Stimulated activated naive CD8-positive, alpha-beta T cell treated with anti-CD3 and anti-CD28 coated beads, Interleukin-15, amount 100 ng/mL, for 72 hours (primary cell): Measurements from ENCODE around the gene CFAP299.

ENCODE experiments used
- ATAC-seq: fragments of 150-1000 bp; cut with Tn5 transposase; 2 replicates; pipeline ENCODE4 v1.10.0; 2021; ENCODE audit warnings: mild to moderate bottlenecking, moderate library complexity
- DNase-seq, 2 donors: peaks; one replicate each; pipeline ENCODE4 v3.0.0; 2021 to 2022
- H3K27ac Mint-ChIP-seq, 2 donors: one replicate each; pipeline ENCODE4 v1.8.0; 2022; ENCODE audit warnings: mild to moderate bottlenecking in 2 of 2, mixed read lengths in 2 of 2, moderate library complexity in 2 of 2
- H3K27me3 Mint-ChIP-seq: one replicate; pipeline ENCODE4 v1.8.0; 2022; ENCODE audit warnings: mixed read lengths
- H3K4me1 Mint-ChIP-seq: one replicate; pipeline ENCODE4 v1.8.0; 2022; ENCODE audit warnings: mild to moderate bottlenecking, mixed read lengths
- H3K4me3 Mint-ChIP-seq, 2 donors: one replicate each; pipeline ENCODE4 v1.8.0; 2022; ENCODE audit warnings: mild to moderate bottlenecking in 2 of 2, mixed read lengths in 2 of 2, moderate library complexity in 1 of 2
- H3K9me3 Mint-ChIP-seq, 2 donors: one replicate each; pipeline ENCODE4 v1.8.0; 2022; ENCODE audit warnings: mixed read lengths in 2 of 2

The CFAP299 gene

GRCh38 chr4:80967346-80967745, 631.8 kb downstream of the CFAP299 start:
- ATAC-seq, result no peak
- Mint-ChIP-seq H3K4me1 (no peaks in the 10 kb centered on the region), H3K4me3 (no peak overlapping the region), H3K27me3 (peaks cover 11% of the 10 kb centered on the region), H3K27ac (no peak overlapping the region), H3K9me3 (peaks cover 0 to 6% of the 10 kb centered on the region in 2 donors)
- no peak for DNase-seq

GRCh38 chr4:80980239-80980638, 644.7 kb downstream of the CFAP299 start:
- no peak overlapping the region for H3K27ac Mint-ChIP-seq
- no peaks in the 10 kb centered on the region for H3K4me1 Mint-ChIP-seq
- no peak overlapping the region for H3K4me3 Mint-ChIP-seq
- DNase-seq (no peak), ATAC-seq (no peak)
- peaks cover 0 to 10% of the 10 kb centered on the region in 2 donors for H3K9me3 Mint-ChIP-seq
- no peaks in the 10 kb centered on the region for H3K27me3 Mint-ChIP-seq

GRCh38 chr4:80986011-80986410, 650.5 kb downstream of the CFAP299 start:
- DNase-seq (no peak), ATAC-seq (no peak)
- H3K27ac Mint-ChIP-seq, result no peak overlapping the region
- no peak overlapping the region for H3K4me3 Mint-ChIP-seq
- peaks cover 0 to 5% of the 10 kb centered on the region in 2 donors for H3K9me3 Mint-ChIP-seq
- no peaks in the 10 kb centered on the region for H3K27me3 Mint-ChIP-seq
- peaks cover 6% of the 10 kb centered on the region for H3K4me1 Mint-ChIP-seq

- Mint-ChIP-seq H3K9me3 (no peaks in the 10 kb centered on the region), H3K4me3 (no peak overlapping the region), H3K4me1 (peaks cover 6% of the 10 kb centered on the region), H3K27ac (no peak overlapping the region), H3K27me3 (no peaks in the 10 kb centered on the region)
- DNase-seq (peak; percentile 11 to 12), ATAC-seq (peak; percentile 40)
Observed at GRCh38 chr4:80989921-80990544, 654.5 kb downstream of the CFAP299 start.

- no peaks in the 10 kb centered on the region for H3K27me3 Mint-ChIP-seq
- ATAC-seq, result no peak
Observed at GRCh38 chr4:80990851-80991250, 655.3 kb downstream of the CFAP299 start.

GRCh38 chr4:80999943-81000342, 664.4 kb downstream of the CFAP299 start:
- no peak for DNase-seq
- no peak overlapping the region for H3K4me3 Mint-ChIP-seq
- H3K27me3 Mint-ChIP-seq, result no peaks in the 10 kb centered on the region
- no peak overlapping the region for H3K27ac Mint-ChIP-seq
- H3K9me3 Mint-ChIP-seq, result no peaks in the 10 kb centered on the region
- H3K4me1 Mint-ChIP-seq, result no peaks in the 10 kb centered on the region
- ATAC-seq, result no peak

More at GRCh38 chr4:80990851-80991250, 655.3 kb downstream of the CFAP299 start:
- Mint-ChIP-seq H3K9me3 (no peaks in the 10 kb centered on the region), H3K4me1 (peaks cover 6% of the 10 kb centered on the region), H3K4me3 (no peak overlapping the region), H3K27ac (no peak overlapping the region)
- DNase-seq, result no peak

- Mint-ChIP-seq H3K4me3 (no peak overlapping the region), H3K4me1 (no peaks in the 10 kb centered on the region), H3K27me3 (no peaks in the 10 kb centered on the region), H3K27ac (peak overlapping the region in 1 of 2 donors; percentile 86), H3K9me3 (peaks cover 0 to 6% of the 10 kb centered on the region in 2 donors)
- no peak for ATAC-seq
- DNase-seq, result no peak
Observed at GRCh38 chr4:81003597-81004111, 668.1 kb downstream of the CFAP299 start.

GRCh38 chr4:81007417-81007816, 671.9 kb downstream of the CFAP299 start:
- H3K27ac Mint-ChIP-seq, result no peak overlapping the region
- H3K9me3 Mint-ChIP-seq, result peaks cover 0 to 11% of the 10 kb centered on the region in 2 donors
- DNase-seq, result no peak
- H3K4me3 Mint-ChIP-seq, result no peak overlapping the region
- H3K4me1 Mint-ChIP-seq, result no peaks in the 10 kb centered on the region
- no peak for ATAC-seq
- H3K27me3 Mint-ChIP-seq, result no peaks in the 10 kb centered on the region
